ENCODE measurements around the gene SEC14L1.

Gene SEC14L1

DNA sequence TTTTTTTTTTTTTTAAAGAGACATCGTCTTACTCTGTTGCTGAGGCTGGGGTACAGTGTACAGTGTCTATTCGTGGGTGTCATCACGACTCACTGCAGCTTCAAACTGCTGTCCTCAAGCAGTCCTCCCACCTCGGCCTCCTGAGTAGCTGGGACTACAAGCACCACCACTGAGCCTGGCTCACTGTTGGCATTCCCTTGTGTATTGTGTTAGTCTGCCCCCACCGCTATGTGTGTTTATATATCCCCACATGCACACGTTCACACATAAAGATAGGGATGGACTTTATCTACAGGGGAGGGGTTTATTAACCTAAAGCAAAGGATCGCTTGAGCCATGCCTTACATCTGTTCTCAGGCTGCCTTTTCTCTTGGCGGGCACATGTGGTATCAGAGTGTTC is 63.8 kb downstream of the SEC14L1 start:
- H3K4me3 ChIP-seq (ENCODE audit: low read depth, low read length), result no peak overlapping the region
- H3K4me2 ChIP-seq (ENCODE audit: low read length), result no peak overlapping the region
- H2AFZ ChIP-seq, result no peak overlapping the region
- no peaks in the 10 kb centered on the region for H3K36me3 ChIP-seq (ENCODE audit: control insufficient read depth, insufficient read depth, low read length)
- H3K79me2 ChIP-seq, result peaks cover 11% of the 10 kb centered on the region
- TF ChIP-seq, protein P1, sequence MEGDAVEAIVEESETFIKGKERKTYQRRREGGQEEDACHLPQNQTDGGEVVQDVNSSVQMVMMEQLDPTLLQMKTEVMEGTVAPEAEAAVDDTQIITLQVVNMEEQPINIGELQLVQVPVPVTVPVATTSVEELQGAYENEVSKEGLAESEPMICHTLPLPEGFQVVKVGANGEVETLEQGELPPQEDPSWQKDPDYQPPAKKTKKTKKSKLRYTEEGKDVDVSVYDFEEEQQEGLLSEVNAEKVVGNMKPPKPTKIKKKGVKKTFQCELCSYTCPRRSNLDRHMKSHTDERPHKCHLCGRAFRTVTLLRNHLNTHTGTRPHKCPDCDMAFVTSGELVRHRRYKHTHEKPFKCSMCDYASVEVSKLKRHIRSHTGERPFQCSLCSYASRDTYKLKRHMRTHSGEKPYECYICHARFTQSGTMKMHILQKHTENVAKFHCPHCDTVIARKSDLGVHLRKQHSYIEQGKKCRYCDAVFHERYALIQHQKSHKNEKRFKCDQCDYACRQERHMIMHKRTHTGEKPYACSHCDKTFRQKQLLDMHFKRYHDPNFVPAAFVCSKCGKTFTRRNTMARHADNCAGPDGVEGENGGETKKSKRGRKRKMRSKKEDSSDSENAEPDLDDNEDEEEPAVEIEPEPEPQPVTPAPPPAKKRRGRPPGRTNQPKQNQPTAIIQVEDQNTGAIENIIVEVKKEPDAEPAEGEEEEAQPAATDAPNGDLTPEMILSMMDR (IDR thresholded peaks at IDR 0.05), result no peak
- H3K27me3 ChIP-seq (ENCODE audit: control insufficient read depth, insufficient read depth, low read length), result no peaks in the 10 kb centered on the region
- H3K9ac ChIP-seq, result no peak overlapping the region
- no peaks in the 10 kb centered on the region for H3K9me3 ChIP-seq (ENCODE audit: control insufficient read depth, low read length)
- H3K4me1 ChIP-seq, result no peaks in the 10 kb centered on the region
- no peak overlapping the region for H3K27ac ChIP-seq

DNA sequence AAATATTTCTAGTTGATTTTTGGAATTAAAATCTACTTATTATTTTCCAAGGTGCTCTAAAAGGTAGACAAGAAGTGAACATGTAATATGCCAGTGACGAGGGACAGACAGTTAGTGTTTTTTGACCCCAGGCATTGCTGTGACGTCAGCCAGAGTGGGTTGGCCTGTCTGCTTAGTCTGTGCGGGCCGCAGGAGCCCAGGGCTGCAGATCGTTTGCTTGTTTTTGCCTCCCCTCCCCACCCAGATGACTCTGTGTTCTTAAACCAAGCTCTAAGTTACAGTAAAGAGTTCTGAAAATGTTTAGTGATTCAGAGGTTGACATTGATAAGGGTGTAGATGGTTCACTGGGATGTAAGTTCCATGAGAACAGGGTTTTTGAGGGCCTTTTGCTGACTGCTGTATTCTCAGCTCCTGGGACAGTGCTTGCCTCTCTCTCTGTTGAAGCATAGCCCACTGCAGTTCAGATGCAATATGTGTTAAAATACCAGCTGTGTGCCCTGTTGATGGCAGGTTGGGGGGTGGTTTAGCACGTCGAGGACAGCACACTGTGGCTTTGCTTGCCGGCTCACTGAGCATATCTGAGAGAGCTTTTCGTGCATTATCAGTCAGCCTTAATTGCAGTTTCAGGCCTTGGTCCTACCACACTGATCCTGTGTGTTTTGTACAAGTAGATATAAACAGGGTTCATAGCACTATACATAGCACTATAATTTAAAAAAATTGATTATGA is 64.8 kb downstream of the SEC14L1 start:
- no peak overlapping the region for H3K9ac ChIP-seq
- no peaks in the 10 kb centered on the region for H3K36me3 ChIP-seq (ENCODE audit: control insufficient read depth, insufficient read depth, low read length)
- no peaks in the 10 kb centered on the region for H3K9me3 ChIP-seq (ENCODE audit: control insufficient read depth, low read length)
- H3K27me3 ChIP-seq (ENCODE audit: control insufficient read depth, insufficient read depth, low read length), result no peaks in the 10 kb centered on the region
- H2AFZ ChIP-seq, result no peak overlapping the region
- H3K4me2 ChIP-seq (ENCODE audit: low read length), result no peak overlapping the region
- no peak overlapping the region for H3K27ac ChIP-seq
- TF ChIP-seq, protein P1 (IDR thresholded peaks at IDR 0.05), result no peak
- H3K79me2 ChIP-seq, result peaks cover 8% of the 10 kb centered on the region
- no peaks in the 10 kb centered on the region for H3K4me1 ChIP-seq
- no peak overlapping the region for H3K4me3 ChIP-seq (ENCODE audit: low read depth, low read length)

DNA sequence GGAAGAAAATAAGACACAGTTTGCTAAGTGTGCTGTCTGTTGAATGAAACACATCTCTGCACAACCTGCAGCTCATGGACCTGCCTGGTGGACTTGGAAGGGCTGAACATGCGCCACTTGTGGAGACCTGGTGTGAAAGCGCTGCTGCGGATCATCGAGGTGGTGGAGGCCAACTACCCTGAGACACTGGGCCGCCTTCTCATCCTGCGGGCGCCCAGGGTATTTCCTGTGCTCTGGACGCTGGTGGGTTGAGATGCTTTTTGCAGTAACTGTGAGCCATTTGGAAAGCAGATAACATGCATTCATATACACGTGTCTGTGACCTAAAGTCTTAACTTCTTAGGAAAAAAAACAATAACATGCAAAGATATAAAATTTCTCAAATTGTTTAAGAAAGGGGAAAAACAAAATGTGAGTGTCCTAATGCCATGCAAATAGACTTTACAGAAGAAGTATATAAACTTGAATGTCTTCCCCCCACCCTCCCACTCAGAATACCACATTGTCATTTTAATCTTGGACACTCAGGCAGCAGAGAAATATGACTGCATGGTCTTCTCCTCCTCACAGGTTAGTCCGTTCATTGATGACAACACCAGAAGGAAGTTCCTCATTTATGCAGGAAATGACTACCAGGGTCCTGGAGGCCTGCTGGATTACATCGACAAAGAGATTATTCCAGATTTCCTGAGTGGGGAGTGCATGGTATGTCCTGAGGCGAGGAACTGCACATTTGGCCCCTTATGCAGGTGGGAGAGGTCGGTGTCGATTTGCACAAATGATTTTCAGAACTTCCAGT is 65.6 kb downstream of the SEC14L1 start:
- H3K27ac ChIP-seq, result no peak overlapping the region
- TF ChIP-seq, protein P1 (IDR thresholded peaks at IDR 0.05), result no peak

DNA sequence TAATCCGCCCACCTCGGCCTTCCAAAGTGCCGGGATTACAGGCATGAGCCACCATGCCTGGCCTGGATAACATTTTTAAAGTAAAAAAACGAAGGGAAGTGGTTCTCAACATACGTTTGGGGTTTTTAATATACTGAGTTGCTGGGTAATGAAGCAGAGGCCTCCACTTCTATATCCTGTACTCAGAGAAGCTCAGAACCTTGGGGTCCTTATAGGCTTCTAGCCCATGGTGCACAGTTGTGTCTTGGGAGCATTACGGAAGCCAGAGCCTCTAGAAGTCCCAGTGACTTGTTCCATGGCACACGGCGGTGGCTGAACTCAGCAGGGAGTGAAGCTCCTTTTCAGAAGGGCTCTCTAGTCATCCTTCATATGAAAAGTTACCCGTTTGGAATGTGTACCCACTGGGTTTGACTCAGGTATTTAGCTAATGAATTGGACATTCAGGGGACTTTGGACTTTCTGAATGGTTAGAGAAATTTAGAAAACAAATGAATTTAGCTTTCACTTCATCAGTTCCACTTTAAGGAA is 67.0 kb downstream of the SEC14L1 start:
- Histone ChIP-seq H2AFZ (no peak overlapping the region), H3K27me3 (ENCODE audit: control insufficient read depth, insufficient read depth, low read length) (no peaks in the 10 kb centered on the region), H3K4me3 (ENCODE audit: low read depth, low read length) (no peak overlapping the region), H3K9me3 (ENCODE audit: control insufficient read depth, low read length) (no peaks in the 10 kb centered on the region), H3K36me3 (ENCODE audit: control insufficient read depth, insufficient read depth, low read length) (no peaks in the 10 kb centered on the region), H3K27ac (no peak overlapping the region), H3K79me2 (no peaks in the 10 kb centered on the region), H3K4me2 (ENCODE audit: low read length) (no peak overlapping the region), H3K4me1 (no peaks in the 10 kb centered on the region), H3K9ac (no peak overlapping the region)
- TF ChIP-seq, protein P1 (IDR thresholded peaks at IDR 0.05), result no peak

More for the DNA sequence above, 65.6 kb downstream of the SEC14L1 start:
- Histone ChIP-seq H3K9ac (no peak overlapping the region), H3K36me3 (ENCODE audit: control insufficient read depth, insufficient read depth, low read length) (no peaks in the 10 kb centered on the region), H3K4me2 (ENCODE audit: low read length) (no peak overlapping the region), H3K4me1 (no peaks in the 10 kb centered on the region), H3K79me2 (peaks cover 8% of the 10 kb centered on the region), H3K9me3 (ENCODE audit: control insufficient read depth, low read length) (no peaks in the 10 kb centered on the region), H2AFZ (no peak overlapping the region), H3K27me3 (ENCODE audit: control insufficient read depth, insufficient read depth, low read length) (no peaks in the 10 kb centered on the region), H3K4me3 (ENCODE audit: low read depth, low read length) (no peak overlapping the region)

Measured in parathyroid adenoma (tissue), 2 donors.